Fibroblast of lung (primary cell): Measurements from ENCODE around the gene CACNB2. TPM values are rescaled to one million over a fixed set of nuclear protein-coding genes. Genes with fewer than 3 reads are reported as not detected.

Experiments used
- DNase-seq, 2 donors: peaks; one replicate each; pipeline versions ENCODE4 v3.0.0 to v3.0.0-alpha.2; 2010; ENCODE audit warnings: low read depth in 2 of 2
- H2AFZ ChIP-seq: 2 replicates; pipeline ENCODE4 v1.5.1; 2012; ENCODE audit warnings: low read length, control low read depth, inconsistent platforms
- H3K27ac ChIP-seq: 2 replicates; pipeline ENCODE4 v1.5.1; 2011; ENCODE audit warnings: low read length, control low read depth; ENCODE audit not compliant: insufficient read depth
- H3K27me3 ChIP-seq: 2 replicates; pipeline ENCODE4 v1.5.1; 2011; ENCODE audit warnings: mild to moderate bottlenecking, low read length; ENCODE audit not compliant: control insufficient read depth, insufficient read depth
- H3K36me3 ChIP-seq: 2 replicates; pipeline ENCODE4 v1.5.1; 2011; ENCODE audit warnings: low read length; ENCODE audit not compliant: control insufficient read depth, insufficient read depth
- H3K4me1 ChIP-seq: 2 replicates; pipeline ENCODE4 v1.5.1; 2011; ENCODE audit warnings: low read length; ENCODE audit not compliant: control insufficient read depth, insufficient read depth; ENCODE audit errors: extremely low read depth
- H3K4me2 ChIP-seq: 2 replicates; pipeline ENCODE4 v1.5.1; 2011; ENCODE audit warnings: low read length, control low read depth; ENCODE audit not compliant: insufficient read depth; ENCODE audit errors: extremely low read depth
- H3K4me3 ChIP-seq, 4 experiments: fragments of 200-600 bp in 1 of 4; sonication (generic) in 1 of 4; replicated peaks in 1 of 4; 2 replicates each; pipeline ENCODE4 v1.5.1; 2011 to 2016; ENCODE audit warnings: low read length in 4 of 4, low read depth in 3 of 4, mild to moderate bottlenecking in 3 of 4, control low read depth in 2 of 4, inconsistent platforms in 1 of 4, mixed read lengths in 1 of 4; ENCODE audit not compliant: insufficient read depth in 1 of 4; ENCODE audit errors: control extremely low read depth in 1 of 4
- H3K79me2 ChIP-seq: 2 replicates; pipeline ENCODE4 v1.5.1; 2012; ENCODE audit warnings: mild to moderate bottlenecking, low read length, inconsistent platforms; ENCODE audit not compliant: control insufficient read depth, insufficient read depth
- H3K9ac ChIP-seq: 2 replicates; pipeline ENCODE4 v1.5.1; 2011; ENCODE audit warnings: mild to moderate bottlenecking, low read length, control low read depth; ENCODE audit not compliant: insufficient read depth
- H3K9me3 ChIP-seq: 2 replicates; pipeline ENCODE4 v1.5.1; 2012; ENCODE audit warnings: low read depth, low read length; ENCODE audit not compliant: control insufficient read depth, insufficient read depth
- H4K20me1 ChIP-seq: 2 replicates; pipeline ENCODE4 v1.5.1; 2011; ENCODE audit warnings: low read length; ENCODE audit not compliant: control insufficient read depth, insufficient read depth; ENCODE audit errors: extremely low read depth
- EZH2 ChIP-seq: IDR thresholded peaks from 2 replicates; pipeline ENCODE4 v1.5.1; 2012; ENCODE audit warnings: low read length, control low read depth, mild to moderate bottlenecking; ENCODE audit errors: missing control alignments
- polyA plus RNA-seq, 2 donors: library from polyadenylated mRNA; depleted of rRNA in 1 of 2; stranded (reverse) in 1 of 2; unstranded in 1 of 2; fragments of >200 nt; gene quantifications; 2 replicates each; pipeline ENCODE4 v1.2.1, GENCODE V29; 2011 to 2012; ENCODE audit warnings: missing spikeins in 1 of 2
- total RNA-seq: library from RNA; depleted of rRNA; stranded (reverse); fragments of >200 nt; gene quantifications from 2 replicates; pipeline ENCODE4 v1.2.1, GENCODE V29; 2014
- TF ChIP-seq, protein P1 (sequence below), 2 donors: IDR thresholded peaks in 1 of 2; conservative IDR thresholded peaks in 1 of 2; 1 replicate in 1 of 2; 2 replicates in 1 of 2; pipeline ENCODE4 v1.5.1; 2011 to 2012; ENCODE audit warnings: low read length in 2 of 2, control low read depth in 1 of 2, inconsistent platforms in 1 of 2, low read depth in 1 of 2, mild to moderate bottlenecking in 1 of 2

The CACNB2 gene
- total and polyA plus RNA-seq, 2 donors (not counting 1 experiment from before 2014, with no cell fraction given), result 0.66 to 0.70 TPM

GRCh38 chr10:18418541-18419215 is 278.5 kb downstream of the CACNB2 start:
- no peaks in the 10 kb centered on the region for H4K20me1 ChIP-seq
- no peaks in the 10 kb centered on the region for H3K27me3 ChIP-seq
- H3K36me3 ChIP-seq, result no peaks in the 10 kb centered on the region
- DNase-seq, result peak; percentile 20 to 53
- peak overlapping the region; percentile 8 for H3K4me2 ChIP-seq
- no peak for TF ChIP-seq EZH2
- TF ChIP-seq, protein P1, sequence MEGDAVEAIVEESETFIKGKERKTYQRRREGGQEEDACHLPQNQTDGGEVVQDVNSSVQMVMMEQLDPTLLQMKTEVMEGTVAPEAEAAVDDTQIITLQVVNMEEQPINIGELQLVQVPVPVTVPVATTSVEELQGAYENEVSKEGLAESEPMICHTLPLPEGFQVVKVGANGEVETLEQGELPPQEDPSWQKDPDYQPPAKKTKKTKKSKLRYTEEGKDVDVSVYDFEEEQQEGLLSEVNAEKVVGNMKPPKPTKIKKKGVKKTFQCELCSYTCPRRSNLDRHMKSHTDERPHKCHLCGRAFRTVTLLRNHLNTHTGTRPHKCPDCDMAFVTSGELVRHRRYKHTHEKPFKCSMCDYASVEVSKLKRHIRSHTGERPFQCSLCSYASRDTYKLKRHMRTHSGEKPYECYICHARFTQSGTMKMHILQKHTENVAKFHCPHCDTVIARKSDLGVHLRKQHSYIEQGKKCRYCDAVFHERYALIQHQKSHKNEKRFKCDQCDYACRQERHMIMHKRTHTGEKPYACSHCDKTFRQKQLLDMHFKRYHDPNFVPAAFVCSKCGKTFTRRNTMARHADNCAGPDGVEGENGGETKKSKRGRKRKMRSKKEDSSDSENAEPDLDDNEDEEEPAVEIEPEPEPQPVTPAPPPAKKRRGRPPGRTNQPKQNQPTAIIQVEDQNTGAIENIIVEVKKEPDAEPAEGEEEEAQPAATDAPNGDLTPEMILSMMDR (conservative IDR thresholded peaks at IDR 0.05 in 1 of 2, IDR thresholded peaks at IDR 0.05 in 1 of 2; ENCODE audit: low read depth in 1 of 2, low read length in 2 of 2), result no peak
- no peaks in the 10 kb centered on the region for H3K9me3 ChIP-seq
- H3K27ac ChIP-seq, result peak overlapping the region; percentile 13
- H3K4me1 ChIP-seq, result peaks cover 3% of the 10 kb centered on the region
- no peaks in the 10 kb centered on the region for H3K79me2 ChIP-seq
- no peak overlapping the region for H3K9ac ChIP-seq
- H3K4me3 ChIP-seq, result no peak overlapping the region
- peak overlapping the region; percentile 75 for H2AFZ ChIP-seq

GRCh38 chr10:18419945-18420344 is 279.7 kb downstream of the CACNB2 start:
- Histone ChIP-seq H3K79me2 (no peaks in the 10 kb centered on the region), H2AFZ (no peak overlapping the region), H3K27ac (no peak overlapping the region), H3K4me3 (no peak overlapping the region), H3K4me1 (peaks cover 3% of the 10 kb centered on the region), H3K4me2 (no peak overlapping the region), H3K9ac (no peak overlapping the region), H3K9me3 (no peaks in the 10 kb centered on the region), H3K36me3 (no peaks in the 10 kb centered on the region), H3K27me3 (no peaks in the 10 kb centered on the region), H4K20me1 (no peaks in the 10 kb centered on the region)
- TF ChIP-seq, protein P1 (conservative IDR thresholded peaks at IDR 0.05 in 1 of 2, IDR thresholded peaks at IDR 0.05 in 1 of 2; ENCODE audit: low read depth in 1 of 2, low read length in 2 of 2), result no peak
- TF ChIP-seq EZH2, result no peak
- DNase-seq, result no peak

DNA sequence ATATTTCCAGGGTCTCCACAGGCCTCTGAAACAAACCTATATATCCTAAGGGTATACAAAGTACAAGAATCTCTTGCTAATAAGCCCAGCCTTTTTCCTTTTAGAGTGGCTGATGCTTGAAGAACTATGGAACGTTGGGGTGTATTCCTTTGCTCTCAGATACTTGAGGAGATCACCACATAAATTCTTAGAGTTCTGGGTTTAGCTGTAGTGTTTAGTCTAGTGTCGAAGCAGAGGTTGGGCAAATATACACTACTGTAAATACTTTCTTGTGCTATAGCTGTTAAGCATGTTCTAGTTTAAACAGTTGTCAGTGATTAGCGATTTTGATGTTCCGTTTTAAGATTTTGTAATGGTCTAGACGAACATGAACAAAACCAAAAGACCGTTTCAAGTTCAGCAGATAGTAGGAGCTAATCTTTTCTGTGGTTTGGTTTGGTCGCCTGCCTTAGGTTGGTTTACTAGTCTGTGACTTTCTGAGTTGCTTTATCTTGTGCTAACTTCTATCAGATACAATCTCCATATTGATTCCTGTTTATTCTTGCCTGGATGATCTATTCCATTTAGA is 281.6 kb downstream of the CACNB2 start:
- no peak overlapping the region for H3K27ac ChIP-seq
- no peak overlapping the region for H2AFZ ChIP-seq
- DNase-seq, result no peak
- H3K36me3 ChIP-seq, result no peaks in the 10 kb centered on the region
- no peak overlapping the region for H3K4me2 ChIP-seq
- TF ChIP-seq EZH2, result no peak
- no peaks in the 10 kb centered on the region for H4K20me1 ChIP-seq
- H3K4me1 ChIP-seq, result peaks cover 3% of the 10 kb centered on the region
- H3K9ac ChIP-seq, result no peak overlapping the region
- no peaks in the 10 kb centered on the region for H3K9me3 ChIP-seq
- no peaks in the 10 kb centered on the region for H3K79me2 ChIP-seq
- no peak overlapping the region for H3K4me3 ChIP-seq
- H3K27me3 ChIP-seq, result no peaks in the 10 kb centered on the region
